Cardiac muscle cell (in vitro differentiated cells and primary cell): ENCODE measurements around the gene ACSM2A. TPM values are rescaled to one million over a fixed set of nuclear protein-coding genes. Genes with fewer than 3 reads are reported as not detected.
"Not testable (repeated sequence)": the region's sequence is repeated elsewhere in the genome, so short reads cannot be mapped to it uniquely, and the experiment has no call there.

Experiments used
- DNase-seq, 2 donors: peaks; one replicate each; pipeline versions ENCODE4 v3.0.0 to v3.0.0-alpha.2; 2010 to 2017; ENCODE audit warnings: low read depth in 1 of 2, low spot score in 1 of 2
- H3K27ac ChIP-seq: fragments of 200-600 bp; sonication (generic); 2 replicates; pipeline ENCODE4 v1.5.1; 2016
- H3K27me3 ChIP-seq: fragments of 200-600 bp; sonication (generic); 2 replicates; pipeline ENCODE4 v1.6.0; 2016; ENCODE audit warnings: control low read depth
- H3K36me3 ChIP-seq: fragments of 200-600 bp; sonication (generic); 2 replicates; pipeline ENCODE4 v1.5.1; 2016; ENCODE audit warnings: control low read depth
- H3K4me1 ChIP-seq: fragments of 200-600 bp; sonication (generic); 2 replicates; pipeline ENCODE4 v1.8.1; 2017; ENCODE audit warnings: low read depth, mild to moderate bottlenecking, mixed run types
- H3K4me3 ChIP-seq: fragments of 200-600 bp; sonication (generic); 2 replicates; pipeline ENCODE4 v1.5.1; 2016; ENCODE audit warnings: mild to moderate bottlenecking
- H3K9me3 ChIP-seq: fragments of 200-600 bp; sonication (generic); 2 replicates; pipeline ENCODE4 v1.5.1; 2017; ENCODE audit warnings: low read depth, mild to moderate bottlenecking, control low read depth
- polyA plus RNA-seq: library from polyadenylated mRNA; unstranded; fragments of >200 nt; fragmentation: Nextera tagmentation; extraction: Ambion mirVana; gene quantifications from 2 replicates; pipeline ENCODE4 v1.2.1, GENCODE V29; 2016
- total RNA-seq: library from RNA; depleted of rRNA; stranded (reverse); fragments of >200 nt; gene quantifications from 2 replicates; pipeline ENCODE4 v1.2.3, GENCODE V29; 2016
- TF ChIP-seq, protein P1 (sequence below): IDR thresholded peaks from 2 replicates; pipeline ENCODE4 v1.5.1; 2012; ENCODE audit warnings: low read depth, mild to moderate bottlenecking, low read length

ACSM2A gene
- total and polyA plus RNA-seq, 2 experiments from 2014 or later: not detected

DNA sequence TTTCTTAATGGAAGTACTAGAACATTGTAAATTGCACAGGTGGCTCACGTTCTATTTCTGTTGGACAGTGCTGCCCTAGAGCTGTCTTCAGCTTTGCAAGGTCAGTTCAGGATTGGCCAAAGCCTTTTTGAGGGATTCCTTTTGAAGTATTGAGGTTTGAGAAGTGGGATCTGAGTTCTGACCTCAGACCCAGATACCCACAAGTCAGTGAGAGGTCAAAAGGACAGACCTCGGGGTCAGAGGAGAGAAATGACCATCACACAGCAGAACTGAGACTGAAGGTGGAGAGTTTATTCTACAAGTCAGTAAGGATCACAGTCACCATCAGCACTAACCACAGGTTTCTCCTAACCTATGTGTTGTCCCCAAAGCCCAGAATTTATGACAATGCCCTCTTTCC is 40.3 kb upstream of the ACSM2A start:
- Histone ChIP-seq H3K36me3 (no peaks in the 10 kb centered on the region), H3K4me3 (no peak overlapping the region), H3K27me3 (no peaks in the 10 kb centered on the region), H3K4me1 (no peaks in the 10 kb centered on the region), H3K27ac (no peak overlapping the region), H3K9me3 (no peaks in the 10 kb centered on the region)
- no peak for DNase-seq
- TF ChIP-seq, protein P1, sequence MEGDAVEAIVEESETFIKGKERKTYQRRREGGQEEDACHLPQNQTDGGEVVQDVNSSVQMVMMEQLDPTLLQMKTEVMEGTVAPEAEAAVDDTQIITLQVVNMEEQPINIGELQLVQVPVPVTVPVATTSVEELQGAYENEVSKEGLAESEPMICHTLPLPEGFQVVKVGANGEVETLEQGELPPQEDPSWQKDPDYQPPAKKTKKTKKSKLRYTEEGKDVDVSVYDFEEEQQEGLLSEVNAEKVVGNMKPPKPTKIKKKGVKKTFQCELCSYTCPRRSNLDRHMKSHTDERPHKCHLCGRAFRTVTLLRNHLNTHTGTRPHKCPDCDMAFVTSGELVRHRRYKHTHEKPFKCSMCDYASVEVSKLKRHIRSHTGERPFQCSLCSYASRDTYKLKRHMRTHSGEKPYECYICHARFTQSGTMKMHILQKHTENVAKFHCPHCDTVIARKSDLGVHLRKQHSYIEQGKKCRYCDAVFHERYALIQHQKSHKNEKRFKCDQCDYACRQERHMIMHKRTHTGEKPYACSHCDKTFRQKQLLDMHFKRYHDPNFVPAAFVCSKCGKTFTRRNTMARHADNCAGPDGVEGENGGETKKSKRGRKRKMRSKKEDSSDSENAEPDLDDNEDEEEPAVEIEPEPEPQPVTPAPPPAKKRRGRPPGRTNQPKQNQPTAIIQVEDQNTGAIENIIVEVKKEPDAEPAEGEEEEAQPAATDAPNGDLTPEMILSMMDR: no peak

DNA sequence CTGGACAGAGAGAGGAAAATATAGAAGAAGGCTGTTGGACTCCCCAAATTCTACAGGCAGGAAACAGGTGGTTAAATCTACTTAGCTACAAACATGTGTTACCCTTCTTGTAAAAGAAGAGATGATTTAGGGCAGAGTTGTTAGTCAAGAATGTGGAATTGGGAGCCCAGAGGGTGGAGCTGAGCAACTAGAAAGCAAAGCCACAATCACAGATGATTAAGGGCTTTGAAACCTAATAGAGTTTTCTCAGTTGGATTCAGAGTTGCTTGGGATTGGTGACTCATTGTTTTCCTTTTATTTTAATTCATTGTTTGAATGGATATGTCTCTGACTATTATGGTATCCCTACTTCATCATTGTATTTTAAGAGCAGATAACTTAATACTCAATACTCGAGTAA is 35.8 kb upstream of the ACSM2A start:
- no peak overlapping the region for H3K4me3 ChIP-seq
- H3K27me3 ChIP-seq: no peaks in the 10 kb centered on the region
- DNase-seq: peak in 1 of 2 donors; percentile 10
- no peaks in the 10 kb centered on the region for H3K4me1 ChIP-seq
- H3K36me3 ChIP-seq: no peaks in the 10 kb centered on the region
- H3K9me3 ChIP-seq: no peaks in the 10 kb centered on the region
- no peak overlapping the region for H3K27ac ChIP-seq
- TF ChIP-seq, protein P1: no peak

DNA sequence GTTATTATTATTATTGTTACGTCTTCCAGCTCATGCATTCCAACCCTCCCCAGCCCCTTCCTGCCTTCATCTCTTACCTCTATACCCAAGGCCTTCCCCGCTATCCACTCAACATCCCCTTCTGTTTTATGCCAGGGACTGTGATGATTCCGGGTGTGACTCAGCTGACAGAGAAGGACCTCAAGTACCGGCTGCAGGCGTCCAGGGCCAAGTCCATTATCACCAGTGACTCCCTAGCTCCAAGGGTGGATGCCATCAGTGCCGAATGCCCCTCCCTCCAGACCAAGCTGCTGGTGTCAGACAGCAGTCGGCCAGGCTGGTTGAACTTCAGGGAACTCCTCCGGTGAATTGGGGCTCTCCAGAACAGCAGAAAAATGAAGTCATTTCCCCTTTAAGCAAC is 32.2 kb upstream of the ACSM2A start:
- H3K4me3 ChIP-seq, H3K36me3 ChIP-seq, H3K27me3 ChIP-seq, H3K4me1 ChIP-seq, H3K9me3 ChIP-seq, H3K27ac ChIP-seq, DNase-seq: not testable (repeated sequence)

DNA sequence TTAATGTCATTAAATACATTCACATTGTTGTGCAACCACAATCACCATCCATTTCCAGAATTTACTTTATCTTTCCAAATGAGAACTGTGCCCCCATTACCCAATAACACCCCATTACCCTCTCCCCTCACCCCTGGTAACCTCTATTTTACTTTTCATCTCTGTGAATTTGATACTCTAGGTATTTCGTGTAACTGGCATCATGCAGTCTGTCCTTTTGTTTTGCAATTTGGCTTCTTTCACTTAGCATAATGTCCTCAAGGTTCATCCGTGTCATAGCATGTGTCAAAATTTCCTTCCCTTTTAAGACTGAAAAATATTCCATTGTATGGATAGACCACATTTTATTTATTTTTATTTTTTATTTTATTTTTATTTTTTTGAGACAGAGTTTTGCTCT is 29.6 kb upstream of the ACSM2A start:
- not testable (repeated sequence) for H3K9me3 ChIP-seq, DNase-seq

DNA sequence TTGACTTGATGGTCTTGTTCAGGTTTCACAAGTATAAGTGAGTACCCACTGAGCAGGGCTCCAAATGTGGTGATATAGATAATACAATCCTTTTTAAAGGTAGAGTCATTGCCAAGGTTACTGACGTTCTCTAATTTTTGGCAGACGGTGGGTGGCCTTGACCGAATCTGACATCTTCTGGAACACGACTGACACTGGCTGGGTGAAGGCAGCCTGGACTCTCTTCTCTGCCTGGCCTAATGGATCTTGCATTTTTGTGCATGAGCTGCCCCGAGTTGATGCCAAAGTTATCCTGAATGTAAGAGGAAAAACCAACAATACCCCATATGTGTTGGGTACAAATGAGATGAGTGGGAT is 27.6 kb upstream of the ACSM2A start:
- not testable (repeated sequence) for H3K9me3 ChIP-seq, H3K36me3 ChIP-seq, H3K4me3 ChIP-seq, H3K4me1 ChIP-seq, H3K27me3 ChIP-seq, H3K27ac ChIP-seq, DNase-seq

More for the DNA sequence above, 29.6 kb upstream of the ACSM2A start:
- H3K4me3 ChIP-seq, H3K27ac ChIP-seq, H3K27me3 ChIP-seq, H3K36me3 ChIP-seq, H3K4me1 ChIP-seq: not testable (repeated sequence)

DNA sequence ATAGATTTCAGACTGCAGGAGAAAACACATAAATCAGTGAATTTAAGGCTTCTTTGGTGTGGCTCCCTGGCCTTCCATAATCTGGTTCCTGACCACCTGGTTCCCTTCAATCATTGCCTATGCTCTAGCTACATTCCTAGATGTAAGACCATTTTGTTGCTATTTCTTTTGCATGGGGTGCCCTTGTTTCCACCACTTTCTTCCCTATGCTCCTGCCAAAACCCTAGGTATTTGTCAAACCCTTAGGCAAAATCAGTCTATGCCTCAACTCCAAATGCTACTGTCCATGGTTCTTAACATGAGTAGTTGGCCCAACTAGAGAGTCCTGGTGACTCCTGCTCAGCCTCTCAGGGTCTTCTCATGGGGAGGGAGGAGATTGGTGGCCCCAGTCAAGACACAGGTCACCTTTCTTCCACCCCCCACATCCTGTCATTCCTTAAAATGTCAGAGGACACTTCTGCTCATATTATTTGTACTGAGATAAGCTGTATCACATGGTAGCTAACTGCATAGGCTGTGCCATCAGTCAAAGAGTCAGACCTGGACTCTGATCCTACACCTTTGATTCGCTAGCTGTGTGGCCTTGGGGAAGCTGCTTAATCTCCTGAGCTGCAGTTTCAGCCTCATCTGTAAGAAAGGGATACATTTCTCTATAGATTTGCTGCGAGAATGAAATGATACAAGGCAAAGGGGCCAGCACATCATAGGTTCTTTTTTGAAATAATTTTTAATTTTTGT is 27.0 kb upstream of the ACSM2A start:
- no peak for DNase-seq
- H3K4me3 ChIP-seq: no peak overlapping the region
- TF ChIP-seq, protein P1: no peak
- H3K4me1 ChIP-seq: no peaks in the 10 kb centered on the region
- H3K36me3 ChIP-seq: no peaks in the 10 kb centered on the region
- no peaks in the 10 kb centered on the region for H3K9me3 ChIP-seq
- H3K27me3 ChIP-seq: no peaks in the 10 kb centered on the region
- no peak overlapping the region for H3K27ac ChIP-seq

DNA sequence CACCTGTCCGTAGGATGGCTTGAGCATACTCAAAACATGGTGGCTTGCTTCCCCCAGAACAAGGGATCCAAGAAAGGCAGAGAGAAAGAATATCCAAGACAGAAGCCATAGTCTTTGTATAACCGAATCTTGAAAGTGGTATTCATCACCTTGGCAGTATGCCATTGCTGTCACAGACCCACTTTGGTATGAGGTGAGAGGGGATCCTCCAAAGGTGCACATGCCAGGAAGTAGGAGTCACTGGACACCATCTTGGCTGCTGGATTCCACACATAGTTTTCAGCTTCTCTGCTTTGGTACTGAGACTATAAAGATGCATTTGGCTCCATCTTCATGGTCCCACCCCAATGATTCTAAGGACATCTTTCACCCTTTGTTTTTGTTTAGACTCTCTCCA is 23.9 kb upstream of the ACSM2A start:
- not testable (repeated sequence) for H3K36me3 ChIP-seq, H3K27ac ChIP-seq, H3K9me3 ChIP-seq, H3K4me3 ChIP-seq, H3K27me3 ChIP-seq, H3K4me1 ChIP-seq, DNase-seq

DNA sequence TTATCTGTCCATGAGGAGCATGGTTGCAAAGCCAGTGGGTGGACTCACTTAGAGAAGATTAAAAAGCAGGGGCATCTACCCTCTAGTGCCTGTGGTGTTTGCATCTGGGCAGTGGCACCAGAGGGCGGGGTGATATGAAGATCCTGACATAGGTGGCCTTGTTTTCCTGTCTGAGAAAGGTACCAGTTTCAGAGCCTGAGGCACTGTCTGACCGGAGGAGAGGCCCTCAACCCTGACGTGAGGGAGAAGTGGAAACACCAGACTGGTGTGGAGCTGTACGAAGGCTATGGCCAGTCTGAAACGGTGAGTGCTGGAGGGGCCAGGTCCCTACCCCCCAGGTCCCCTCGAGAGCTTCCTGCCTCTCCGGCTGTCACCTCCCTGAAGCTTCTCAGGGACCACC is 21.8 kb upstream of the ACSM2A start:
- H3K9me3 ChIP-seq, H3K36me3 ChIP-seq, H3K27me3 ChIP-seq, H3K27ac ChIP-seq, H3K4me1 ChIP-seq, H3K4me3 ChIP-seq, DNase-seq: not testable (repeated sequence)

DNA sequence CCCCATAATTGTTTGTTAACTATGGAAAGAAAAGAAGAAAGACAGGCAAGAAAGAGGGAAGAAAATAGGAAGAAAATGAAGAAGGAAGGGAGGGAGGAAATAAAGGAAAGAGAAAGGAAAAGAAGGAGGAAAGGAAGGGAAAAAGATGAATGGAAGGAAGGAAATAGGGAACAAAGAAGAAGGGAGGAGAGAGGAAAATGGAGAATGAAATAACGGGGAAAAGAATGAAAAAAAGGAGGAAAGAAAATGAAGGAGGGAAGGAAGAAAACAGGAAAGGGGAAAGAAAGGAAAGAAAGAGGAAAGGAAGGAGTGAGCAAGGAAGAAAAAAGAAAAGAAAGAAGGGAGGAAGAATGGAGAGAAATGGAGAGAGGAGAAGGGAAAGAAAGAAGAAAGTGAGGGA is 20.8 kb upstream of the ACSM2A start:
- H3K27me3 ChIP-seq, H3K36me3 ChIP-seq, DNase-seq, H3K4me3 ChIP-seq, H3K4me1 ChIP-seq, H3K27ac ChIP-seq, H3K9me3 ChIP-seq: not testable (repeated sequence)
